ENCODE measurements around the gene PUM2. TPM values are rescaled to one million over a fixed set of nuclear protein-coding genes. Genes with fewer than 3 reads are reported as not detected.

PUM2 gene
- total RNA-seq, 3 donors from 2014 or later: 93.5 to 155 (median 115) TPM

GRCh38 chr2:20307311-20307710, 43.3 kb downstream of the PUM2 start:
- intact Hi-C loops (cut with DNase I, micrococcal nuclease): no loop called here
- DNase-seq (no peak), ATAC-seq (no peak)
- Histone ChIP-seq H3K9me3 (no peaks in the 10 kb centered on the region), H3K4me1 (ENCODE audit: low read depth) (no peaks in the 10 kb centered on the region), H3K36me3 (ENCODE audit: low read depth) (no peaks in the 10 kb centered on the region), H3K4me3 (no peak overlapping the region)
- TF ChIP-seq CTCF (IDR thresholded peaks at IDR 0.05): no peak

DNA sequence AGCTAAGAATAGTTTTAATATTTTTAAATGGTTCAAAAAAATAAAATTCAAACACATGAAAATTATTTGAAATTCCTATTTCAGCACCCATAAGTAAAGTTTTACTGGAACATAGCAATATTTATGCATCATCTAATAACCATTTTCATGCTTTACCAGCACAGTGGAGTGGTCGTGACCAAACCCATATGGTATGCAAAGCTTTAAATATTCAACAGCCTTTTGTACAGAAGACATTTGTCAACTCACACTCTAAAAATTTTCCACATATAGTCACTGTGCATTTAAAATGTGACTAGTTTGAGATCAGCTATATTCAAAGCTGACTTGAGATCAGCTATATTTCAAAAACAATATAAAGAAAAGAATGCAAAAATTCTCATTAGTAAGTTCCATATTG, 46.2 kb downstream of the PUM2 start:
- TF ChIP-seq CTCF (IDR thresholded peaks at IDR 0.05): no peak
- no peaks in the 10 kb centered on the region for H3K36me3 ChIP-seq (ENCODE audit: low read depth)
- no peaks in the 10 kb centered on the region for H3K4me1 ChIP-seq (ENCODE audit: low read depth)
- H3K4me3 ChIP-seq: no peak overlapping the region
- DNase-seq (no peak), ATAC-seq (no peak)
- no peaks in the 10 kb centered on the region for H3K9me3 ChIP-seq
- intact Hi-C loops (cut with DNase I, micrococcal nuclease): no loop called here

DNA sequence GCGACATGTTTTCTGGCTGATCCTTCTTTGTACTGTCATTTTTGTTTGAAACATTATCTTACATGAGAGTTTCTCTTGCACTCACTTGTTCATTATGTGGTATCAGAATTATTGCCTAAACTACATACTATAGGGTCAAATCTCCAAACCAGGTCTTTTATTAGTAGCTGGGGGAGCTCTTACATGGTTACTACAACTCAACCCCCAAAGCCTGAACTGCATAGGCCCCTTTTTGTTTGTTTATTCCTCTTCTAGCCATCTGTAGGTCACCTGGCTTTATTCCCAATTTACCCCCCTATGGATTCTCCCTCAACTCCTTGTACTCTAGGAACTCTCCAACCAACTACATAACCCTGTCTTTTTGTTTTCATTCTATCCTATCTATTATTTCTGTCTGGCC, 46.7 kb downstream of the PUM2 start:
- TF ChIP-seq CTCF (IDR thresholded peaks at IDR 0.05): no peak
- intact Hi-C loops (cut with DNase I, micrococcal nuclease): no loop called here
- no peaks in the 10 kb centered on the region for H3K9me3 ChIP-seq
- H3K4me1 ChIP-seq (ENCODE audit: low read depth): no peaks in the 10 kb centered on the region
- no peak for DNase-seq
- no peak overlapping the region for H3K4me3 ChIP-seq
- no peaks in the 10 kb centered on the region for H3K36me3 ChIP-seq (ENCODE audit: low read depth)
- no peak for ATAC-seq

DNA sequence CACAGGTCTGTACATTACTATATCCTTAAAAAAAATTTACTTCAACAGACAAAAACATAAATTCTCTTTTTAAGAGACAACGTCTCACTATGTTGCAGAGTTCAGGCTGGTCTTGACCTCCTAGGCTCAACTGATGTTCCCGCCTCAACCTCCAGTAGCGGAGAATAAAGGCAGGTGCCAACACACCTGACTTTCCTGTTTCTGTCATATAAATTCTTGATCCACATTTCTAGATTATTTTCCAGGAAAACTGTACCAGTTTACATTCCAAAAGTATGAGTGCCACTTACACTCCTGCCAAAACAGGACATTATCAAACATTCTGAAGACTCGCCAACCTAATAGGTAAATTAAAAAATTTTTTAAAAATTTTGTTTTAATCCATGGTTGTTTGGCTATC, 48.6 kb downstream of the PUM2 start:
- no peak for DNase-seq
- intact Hi-C loops (cut with DNase I, micrococcal nuclease): no loop called here
- Histone ChIP-seq H3K4me1 (ENCODE audit: low read depth) (no peaks in the 10 kb centered on the region), H3K9me3 (no peaks in the 10 kb centered on the region), H3K4me3 (no peak overlapping the region), H3K36me3 (ENCODE audit: low read depth) (no peaks in the 10 kb centered on the region)
- TF ChIP-seq CTCF (IDR thresholded peaks at IDR 0.05): no peak
- no peak for ATAC-seq

- TF ChIP-seq CTCF (IDR thresholded peaks at IDR 0.05): no peak
- no peaks in the 10 kb centered on the region for H3K36me3 ChIP-seq (ENCODE audit: low read depth)
- no peak for ATAC-seq
Observed at GRCh38 chr2:20300656-20301055, 50.0 kb downstream of the PUM2 start.

GRCh38 chr2:20299113-20299512, 51.5 kb downstream of the PUM2 start:
- Histone ChIP-seq H3K9me3 (no peaks in the 10 kb centered on the region), H3K4me3 (no peak overlapping the region), H3K4me1 (ENCODE audit: low read depth) (no peaks in the 10 kb centered on the region), H3K36me3 (ENCODE audit: low read depth) (no peaks in the 10 kb centered on the region)
- no peak for ATAC-seq
- no peak for TF ChIP-seq CTCF (IDR thresholded peaks at IDR 0.05)
- DNase-seq: no peak
- intact Hi-C loops (cut with DNase I, micrococcal nuclease): no loop called here

More at GRCh38 chr2:20300656-20301055, 50.0 kb downstream of the PUM2 start:
- DNase-seq: no peak
- H3K9me3 ChIP-seq: no peaks in the 10 kb centered on the region
- intact Hi-C loops (cut with DNase I, micrococcal nuclease): no loop called here
- H3K4me1 ChIP-seq (ENCODE audit: low read depth): no peaks in the 10 kb centered on the region
- no peak overlapping the region for H3K4me3 ChIP-seq
